PC-3 (cell line): ENCODE measurements around the gene MT1H. TPM values are rescaled to one million over a fixed set of nuclear protein-coding genes. Genes with fewer than 3 reads are reported as not detected.

ENCODE experiments used
- ATAC-seq: fragments of 200-7000 bp; cut with Tn5 transposase; 2 replicates; pipeline ENCODE4 v1.9.1; 2020; ENCODE audit warnings: mild to moderate bottlenecking, moderate library complexity
- BruUV-seq: library from RNA; stranded (reverse); fragments of 400-500 nt; replicated peaks from 2 replicates; lab custom pipeline; 2021; lab: Mats Ljungman, UMichigan
- CTCF ChIA-PET: fragments of 300-600 bp; sonication (Branson Sonifier 250); formaldehyde crosslinking; loops from one replicate; lab custom pipeline; 2022; ENCODE audit warnings: antibody characterized with exemption; lab: Charles Lee
- POLR2A ChIA-PET: fragments of 300-600 bp; sonication (Branson Sonifier 250); formaldehyde crosslinking; loops from one replicate; lab custom pipeline; 2022; ENCODE audit warnings: antibody characterized with exemption; ENCODE audit not compliant: unreplicated experiment; lab: Charles Lee
- DNase-seq: peaks from one replicate; pipeline ENCODE4 v3.0.0-alpha.2; 2015
- H2AFZ ChIP-seq: fragments of 300-600 bp; sonication (generic); 2 replicates; pipeline ENCODE4 v1.6.0; 2016; ENCODE audit warnings: antibody characterized with exemption, low read length
- H3F3A ChIP-seq: fragments of 300-600 bp; sonication (generic); one replicate; pipeline ENCODE4 v1.6.0; 2017; ENCODE audit warnings: antibody characterized with exemption, low read length, control low read depth, mild to moderate bottlenecking; ENCODE audit not compliant: unreplicated experiment
- H3K27ac ChIP-seq: fragments of 300-600 bp; sonication (generic); 2 replicates; pipeline ENCODE4 v1.5.1; 2016; ENCODE audit warnings: mild to moderate bottlenecking, low read length
- H3K27me3 ChIP-seq: fragments of 300-600 bp; sonication (generic); 2 replicates; pipeline ENCODE4 v1.6.1; 2016; ENCODE audit warnings: low read length, mixed read lengths
- H3K36me3 ChIP-seq: fragments of 300-600 bp; sonication (generic); 2 replicates; pipeline ENCODE4 v1.6.1; 2016; ENCODE audit warnings: low read depth, mixed run types, low read length, mixed read lengths
- H3K4me1 ChIP-seq: fragments of 300-600 bp; sonication (generic); 2 replicates; pipeline ENCODE4 v1.5.1; 2016; ENCODE audit warnings: low read length; ENCODE audit not compliant: insufficient read depth
- H3K4me2 ChIP-seq: fragments of 300-600 bp; sonication (generic); 2 replicates; pipeline ENCODE4 v1.6.0; 2016; ENCODE audit warnings: low read length
- H3K4me3 ChIP-seq: fragments of 300-600 bp; sonication (generic); 2 replicates; pipeline ENCODE4 v1.5.1; 2016; ENCODE audit warnings: mild to moderate bottlenecking, low read length, mixed read lengths
- H3K79me2 ChIP-seq: fragments of 300-600 bp; sonication (generic); 2 replicates; pipeline ENCODE4 v1.6.1; 2017; ENCODE audit warnings: low read length, mixed read lengths
- H3K9ac ChIP-seq: fragments of 300-600 bp; sonication (generic); 2 replicates; pipeline ENCODE4 v1.6.0; 2016; ENCODE audit warnings: mild to moderate bottlenecking, low read length
- H3K9me2 ChIP-seq: fragments of 300-600 bp; sonication (generic); replicated peaks from 2 replicates; pipeline ENCODE4 v1.6.1; 2016; ENCODE audit warnings: mixed run types, low read length, mixed read lengths
- H3K9me3 ChIP-seq: fragments of 300-600 bp; sonication (generic); 2 replicates; pipeline ENCODE4 v1.6.1; 2016; ENCODE audit warnings: low read length, mixed read lengths
- H4K20me1 ChIP-seq: fragments of 300-600 bp; sonication (generic); 2 replicates; pipeline ENCODE4 v1.6.1; 2016; ENCODE audit warnings: low read length, mixed read lengths
- EZH2 ChIP-seq: fragments of 300-600 bp; sonication (generic); IDR thresholded peaks from one replicate; pipeline ENCODE4 v1.6.1; 2017; ENCODE audit warnings: antibody characterized with exemption, mild to moderate bottlenecking, low read length; ENCODE audit not compliant: unreplicated experiment
- EZH2phosphoT487 ChIP-seq: fragments of 300-600 bp; sonication (generic); IDR thresholded peaks from 2 replicates; pipeline ENCODE4 v1.6.1; 2018; ENCODE audit warnings: mild to moderate bottlenecking, antibody characterized with exemption, low read length, borderline replicate concordance
- intact Hi-C: fragments of 100-400 bp; cut with micrococcal nuclease; formaldehyde crosslinking; loops from 2 replicates; pipeline ENCODE4 v1.9.0; 2023
- total RNA-seq: library from RNA; depleted of rRNA; stranded (reverse); fragments of >200 nt; gene quantifications from 2 replicates; pipeline ENCODE4 v1.2.3, GENCODE V29; 2014
- TF ChIP-seq, protein P1 (sequence below): fragments of 300-600 bp; sonication (generic); conservative IDR thresholded peaks from 2 replicates; pipeline ENCODE4 v1.5.1; 2017; ENCODE audit warnings: antibody characterized with exemption, low read depth, mild to moderate bottlenecking, low read length

Gene MT1H
- total RNA-seq, 1 experiment from 2014 or later: not detected

GRCh38 chr16:56702836-56703235 is 33.2 kb downstream of the MT1H start:
- POLR2A ChIA-PET: no interaction called here
- peaks cover 6% of the 10 kb centered on the region for H3K4me1 ChIP-seq
- TF ChIP-seq, protein P1, sequence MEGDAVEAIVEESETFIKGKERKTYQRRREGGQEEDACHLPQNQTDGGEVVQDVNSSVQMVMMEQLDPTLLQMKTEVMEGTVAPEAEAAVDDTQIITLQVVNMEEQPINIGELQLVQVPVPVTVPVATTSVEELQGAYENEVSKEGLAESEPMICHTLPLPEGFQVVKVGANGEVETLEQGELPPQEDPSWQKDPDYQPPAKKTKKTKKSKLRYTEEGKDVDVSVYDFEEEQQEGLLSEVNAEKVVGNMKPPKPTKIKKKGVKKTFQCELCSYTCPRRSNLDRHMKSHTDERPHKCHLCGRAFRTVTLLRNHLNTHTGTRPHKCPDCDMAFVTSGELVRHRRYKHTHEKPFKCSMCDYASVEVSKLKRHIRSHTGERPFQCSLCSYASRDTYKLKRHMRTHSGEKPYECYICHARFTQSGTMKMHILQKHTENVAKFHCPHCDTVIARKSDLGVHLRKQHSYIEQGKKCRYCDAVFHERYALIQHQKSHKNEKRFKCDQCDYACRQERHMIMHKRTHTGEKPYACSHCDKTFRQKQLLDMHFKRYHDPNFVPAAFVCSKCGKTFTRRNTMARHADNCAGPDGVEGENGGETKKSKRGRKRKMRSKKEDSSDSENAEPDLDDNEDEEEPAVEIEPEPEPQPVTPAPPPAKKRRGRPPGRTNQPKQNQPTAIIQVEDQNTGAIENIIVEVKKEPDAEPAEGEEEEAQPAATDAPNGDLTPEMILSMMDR: no peak
- no peak for TF ChIP-seq EZH2
- no peak for TF ChIP-seq EZH2phosphoT487
- no peak for ATAC-seq
- no peaks in the 10 kb centered on the region for H3K36me3 ChIP-seq
- no peaks in the 10 kb centered on the region for H3F3A ChIP-seq
- no peak overlapping the region for H3K4me3 ChIP-seq
- no peaks in the 10 kb centered on the region for H3K9me2 ChIP-seq
- no peak overlapping the region for H3K4me2 ChIP-seq
- H3K79me2 ChIP-seq: no peaks in the 10 kb centered on the region
- CTCF ChIA-PET: interaction anchor here (0.9 to 1.9 kb wide), 3 partner anchors 59 to 99 kb away, joined by 4 to 29 read pairs (median 7); no protein-coding TSS in a partner anchor
- BruUV-seq: no TSS peak
- no peaks in the 10 kb centered on the region for H4K20me1 ChIP-seq
- intact Hi-C loops: loop anchor here (1.0 kb wide), 3 partner anchors 100 to 189 kb away; no protein-coding TSS in a partner anchor
- DNase-seq: no peak
- H3K9ac ChIP-seq: no peak overlapping the region
- H3K9me3 ChIP-seq: no peaks in the 10 kb centered on the region
- no peak overlapping the region for H2AFZ ChIP-seq
- H3K27me3 ChIP-seq: no peaks in the 10 kb centered on the region
- H3K27ac ChIP-seq: no peak overlapping the region

DNA sequence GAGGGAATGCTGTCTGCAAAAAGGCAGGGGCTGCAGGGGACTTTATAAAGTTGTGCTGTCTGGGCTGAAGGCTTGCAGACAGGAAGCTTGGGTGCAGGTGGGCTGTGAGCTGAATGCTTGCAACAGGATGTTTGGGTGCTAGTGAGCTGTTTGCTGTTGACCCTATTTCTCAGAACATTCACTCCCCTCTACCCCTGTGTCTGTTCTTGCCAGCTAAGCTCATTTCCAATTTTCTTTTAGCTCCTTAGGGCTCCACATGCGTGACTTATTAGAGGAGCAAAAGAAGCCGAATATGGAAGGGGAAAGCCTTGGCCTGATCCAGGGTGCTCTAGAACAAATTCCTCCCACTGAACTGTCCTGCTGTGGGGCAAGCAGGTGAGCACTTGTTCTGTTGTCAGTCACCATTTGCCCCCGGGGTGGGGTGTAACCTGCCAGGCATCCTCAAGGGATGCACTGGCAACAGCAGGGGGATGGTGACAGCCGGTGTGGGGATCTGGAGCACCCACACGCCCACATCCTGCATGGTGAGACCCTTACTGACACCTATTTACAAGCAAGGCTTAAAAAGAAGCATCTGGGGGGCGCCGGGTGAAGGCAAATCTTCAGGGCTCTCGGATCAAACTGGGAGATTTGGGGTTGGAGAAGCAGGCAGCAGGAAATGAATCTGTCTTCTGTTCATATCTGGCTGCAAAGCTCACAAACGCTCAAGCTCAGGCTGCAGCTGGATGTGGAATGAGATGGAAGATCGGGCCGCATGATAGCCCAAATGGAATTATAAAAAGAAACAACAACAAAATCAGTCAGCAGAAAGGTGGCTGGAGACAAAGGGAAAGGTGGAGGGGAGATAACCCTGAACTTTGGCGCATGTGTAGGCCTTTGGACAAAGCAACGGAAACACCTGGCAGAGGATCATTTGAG is 39.2 kb downstream of the MT1H start:
- TF ChIP-seq EZH2phosphoT487 (no peak), EZH2 (no peak)
- TF ChIP-seq, protein P1: no peak
- BruUV-seq: no TSS peak
- Histone ChIP-seq H3K4me1 (no peaks in the 10 kb centered on the region), H3K27me3 (no peaks in the 10 kb centered on the region), H3K27ac (no peak overlapping the region), H4K20me1 (no peaks in the 10 kb centered on the region), H3K79me2 (no peaks in the 10 kb centered on the region), H3K9ac (no peak overlapping the region), H3K9me2 (no peaks in the 10 kb centered on the region), H3K36me3 (no peaks in the 10 kb centered on the region), H3K4me3 (no peak overlapping the region), H3F3A (no peaks in the 10 kb centered on the region), H3K9me3 (no peaks in the 10 kb centered on the region), H3K4me2 (no peak overlapping the region), H2AFZ (no peak overlapping the region)
- ATAC-seq (no peak), DNase-seq (no peak)
- intact Hi-C loops: no loop called here
- ChIA-PET POLR2A (no interaction called here), CTCF (no interaction called here)
